Neural crest cell (in vitro differentiated cells): ENCODE measurements around the gene KIAA0040. TPM values are rescaled to one million over a fixed set of nuclear protein-coding genes. Genes with fewer than 3 reads are reported as not detected.

Experiments used
- DNase-seq: peaks from one replicate; pipeline ENCODE4 v3.0.0; 2021; ENCODE audit warnings: low read depth, mixed read lengths, low spot score
- H3K27ac Mint-ChIP-seq: one replicate; pipeline ENCODE4 v1.8.0; 2021; ENCODE audit warnings: mild to moderate bottlenecking, mixed read lengths; ENCODE audit not compliant: unreplicated experiment
- H3K27me3 Mint-ChIP-seq: 2 replicates; pipeline ENCODE4 v1.8.0; 2021; ENCODE audit warnings: low read depth, mild to moderate bottlenecking, mixed read lengths
- H3K36me3 Mint-ChIP-seq: 2 replicates; pipeline ENCODE4 v1.8.0; 2021; ENCODE audit warnings: low read depth, mild to moderate bottlenecking, mixed read lengths
- H3K4me1 Mint-ChIP-seq: 2 replicates; pipeline ENCODE4 v1.8.0; 2021; ENCODE audit warnings: mixed read lengths
- H3K4me3 Mint-ChIP-seq: one replicate; pipeline ENCODE4 v1.8.0; 2021; ENCODE audit warnings: mild to moderate bottlenecking, mixed read lengths
- H3K9me3 Mint-ChIP-seq: 2 replicates; pipeline ENCODE4 v1.8.0; 2021; ENCODE audit warnings: mixed read lengths
- CTCF ChIP-seq: fragments of 200-600 bp; sonication (generic); conservative IDR thresholded peaks from 2 replicates; pipeline ENCODE4 v1.5.0; 2021; ENCODE audit warnings: antibody characterized with exemption, mild to moderate bottlenecking
- total RNA-seq: library from RNA; stranded (reverse); gene quantifications from 2 replicates; pipeline ENCODE4 v1.2.1, GENCODE V29; 2021

KIAA0040 gene
- total RNA-seq, 1 donor from 2014 or later: 0.42 TPM

GRCh38 chr1:175217721-175218531 lies 25.4 kb upstream of the KIAA0040 start:
- Mint-ChIP-seq H3K27ac (no peak overlapping the region), H3K27me3 (peaks cover 3% of the 10 kb centered on the region), H3K9me3 (peaks cover 12% of the 10 kb centered on the region), H3K4me1 (no peaks in the 10 kb centered on the region), H3K4me3 (no peak overlapping the region), H3K36me3 (peaks cover 2% of the 10 kb centered on the region)
- DNase-seq: no peak
- TF ChIP-seq CTCF: no peak

GRCh38 chr1:175216444-175216843 lies 23.9 kb upstream of the KIAA0040 start:
- Mint-ChIP-seq H3K36me3 (peaks cover 2% of the 10 kb centered on the region), H3K4me1 (no peaks in the 10 kb centered on the region), H3K27me3 (peaks cover 3% of the 10 kb centered on the region), H3K27ac (no peak overlapping the region), H3K9me3 (peaks cover 12% of the 10 kb centered on the region), H3K4me3 (no peak overlapping the region)
- TF ChIP-seq CTCF: no peak
- no peak for DNase-seq

- no peak overlapping the region for H3K4me3 Mint-ChIP-seq
- no peak for DNase-seq
- no peak overlapping the region for H3K27ac Mint-ChIP-seq
- peaks cover 12% of the 10 kb centered on the region for H3K9me3 Mint-ChIP-seq
- H3K4me1 Mint-ChIP-seq: no peaks in the 10 kb centered on the region
- no peak for TF ChIP-seq CTCF
- peaks cover 2% of the 10 kb centered on the region for H3K36me3 Mint-ChIP-seq
- peaks cover 3% of the 10 kb centered on the region for H3K27me3 Mint-ChIP-seq
These were observed 19.1 kb upstream of the KIAA0040 start for GRCh38 chr1:175211656-175212055.

- no peak overlapping the region for H3K27ac Mint-ChIP-seq
- peaks cover 12% of the 10 kb centered on the region for H3K9me3 Mint-ChIP-seq
- no peaks in the 10 kb centered on the region for H3K4me1 Mint-ChIP-seq
- no peak for TF ChIP-seq CTCF
- H3K27me3 Mint-ChIP-seq: peaks cover 3% of the 10 kb centered on the region
- DNase-seq: no peak
- H3K4me3 Mint-ChIP-seq: no peak overlapping the region
- H3K36me3 Mint-ChIP-seq: peaks cover 2% of the 10 kb centered on the region
These were observed 18.2 kb upstream of the KIAA0040 start for GRCh38 chr1:175210744-175211143.

- no peak overlapping the region for H3K27ac Mint-ChIP-seq
- H3K36me3 Mint-ChIP-seq: peaks cover 2% of the 10 kb centered on the region
- H3K4me1 Mint-ChIP-seq: no peaks in the 10 kb centered on the region
- no peak for TF ChIP-seq CTCF
- DNase-seq: no peak
- peaks cover 10% of the 10 kb centered on the region for H3K9me3 Mint-ChIP-seq
- no peak overlapping the region for H3K4me3 Mint-ChIP-seq
- peaks cover 3% of the 10 kb centered on the region for H3K27me3 Mint-ChIP-seq
These were observed 16.9 kb upstream of the KIAA0040 start for GRCh38 chr1:175209493-175209921.
